ENCODE results near the gene DUSP2. TPM values are rescaled to one million over a fixed set of nuclear protein-coding genes. Genes with fewer than 3 reads are reported as not detected.

Gene DUSP2
- total RNA-seq, 1 experiment from 2014 or later: 1.4 TPM

GRCh38 chr2:96111257-96111640, 34.0 kb downstream of the DUSP2 start:
- H3K9me3 ChIP-seq (ENCODE audit: low read depth, low read length, poor library complexity, severe bottlenecking): no peaks in the 10 kb centered on the region
- H3K36me3 ChIP-seq (ENCODE audit: insufficient read depth, low read length, poor library complexity, severe bottlenecking): no peaks in the 10 kb centered on the region
- DNase-seq (ENCODE audit: low spot score): no peak
- CTCF ChIA-PET: no interaction called here
- intact Hi-C loops (cut with micrococcal nuclease; ENCODE audit: unreplicated experiment): loop anchor here (10.0 kb wide), 1 partner anchor 64 kb away; no protein-coding TSS in a partner anchor
- no peak for TF ChIP-seq CTCF (conservative IDR thresholded peaks at IDR 0.05; ENCODE audit: low read depth, low read length)
- TF ChIP-seq EZH2 (IDR thresholded peaks at IDR 0.05; ENCODE audit: borderline replicate concordance, low read depth, low read length, poor library complexity, severe bottlenecking): no peak
- H3K4me3 ChIP-seq (ENCODE audit: low read depth, low read length, poor library complexity, severe bottlenecking): no peak overlapping the region
- H3K4me1 ChIP-seq (ENCODE audit: insufficient read depth, low read length, poor library complexity, severe bottlenecking): no peaks in the 10 kb centered on the region
- no peaks in the 10 kb centered on the region for H3K27me3 ChIP-seq (replicated peaks; ENCODE audit: insufficient read depth, low read depth, low read length, poor library complexity)
- no TSS peak for BruUV-seq (replicated peaks)
- no peak overlapping the region for H3K27ac ChIP-seq (ENCODE audit: low read depth, low read length, poor library complexity, severe bottlenecking)
- POLR2A ChIA-PET (ENCODE audit: low non-redundant PET): no interaction called here

- no peaks in the 10 kb centered on the region for H3K4me1 ChIP-seq (ENCODE audit: insufficient read depth, low read length, poor library complexity, severe bottlenecking)
- intact Hi-C loops (cut with micrococcal nuclease; ENCODE audit: unreplicated experiment): loop anchor here (10.0 kb wide), 1 partner anchor 64 kb away; no protein-coding TSS in a partner anchor
- no TSS peak for BruUV-seq (replicated peaks)
- H3K27me3 ChIP-seq (replicated peaks; ENCODE audit: insufficient read depth, low read depth, low read length, poor library complexity): no peaks in the 10 kb centered on the region
- no peak overlapping the region for H3K27ac ChIP-seq (ENCODE audit: low read depth, low read length, poor library complexity, severe bottlenecking)
- no peak for TF ChIP-seq CTCF (conservative IDR thresholded peaks at IDR 0.05; ENCODE audit: low read depth, low read length)
- no peak for TF ChIP-seq EZH2 (IDR thresholded peaks at IDR 0.05; ENCODE audit: borderline replicate concordance, low read depth, low read length, poor library complexity, severe bottlenecking)
- no peaks in the 10 kb centered on the region for H3K9me3 ChIP-seq (ENCODE audit: low read depth, low read length, poor library complexity, severe bottlenecking)
- DNase-seq (ENCODE audit: low spot score): no peak
- CTCF ChIA-PET: no interaction called here
- no peak overlapping the region for H3K4me3 ChIP-seq (ENCODE audit: low read depth, low read length, poor library complexity, severe bottlenecking)
- H3K36me3 ChIP-seq (ENCODE audit: insufficient read depth, low read length, poor library complexity, severe bottlenecking): no peaks in the 10 kb centered on the region
- POLR2A ChIA-PET (ENCODE audit: low non-redundant PET): no interaction called here
These were observed 34.5 kb downstream of the DUSP2 start for GRCh38 chr2:96110621-96111256.

- ChIA-PET CTCF (no interaction called here), POLR2A (ENCODE audit: low non-redundant PET) (no interaction called here)
- TF ChIP-seq CTCF (conservative IDR thresholded peaks at IDR 0.05; ENCODE audit: low read depth, low read length) (no peak), EZH2 (IDR thresholded peaks at IDR 0.05; ENCODE audit: borderline replicate concordance, low read depth, low read length, poor library complexity, severe bottlenecking) (no peak)
- Histone ChIP-seq H3K9me3 (ENCODE audit: low read depth, low read length, poor library complexity, severe bottlenecking) (no peaks in the 10 kb centered on the region), H3K27ac (ENCODE audit: low read depth, low read length, poor library complexity, severe bottlenecking) (no peak overlapping the region), H3K36me3 (ENCODE audit: insufficient read depth, low read length, poor library complexity, severe bottlenecking) (no peaks in the 10 kb centered on the region), H3K27me3 (replicated peaks; ENCODE audit: insufficient read depth, low read depth, low read length, poor library complexity) (no peaks in the 10 kb centered on the region), H3K4me1 (ENCODE audit: insufficient read depth, low read length, poor library complexity, severe bottlenecking) (no peaks in the 10 kb centered on the region), H3K4me3 (ENCODE audit: low read depth, low read length, poor library complexity, severe bottlenecking) (no peak overlapping the region)
- intact Hi-C loops (cut with micrococcal nuclease; ENCODE audit: unreplicated experiment): loop anchor here (10.0 kb wide), 1 partner anchor 65 kb away; no protein-coding TSS in a partner anchor
- BruUV-seq (replicated peaks): no TSS peak
- no peak for DNase-seq (ENCODE audit: low spot score)
These were observed 35.2 kb downstream of the DUSP2 start for GRCh38 chr2:96109931-96110511.
